HCT116 (cell line): ENCODE data around the gene ZDHHC4. TPM values are rescaled to one million over a fixed set of nuclear protein-coding genes. Genes with fewer than 3 reads are reported as not detected.

ENCODE experiments used
- ATAC-seq: fragments of 200-7000 bp; cut with Tn5 transposase; 2 replicates; pipeline ENCODE4 v1.9.1; 2020; ENCODE audit warnings: mild to moderate bottlenecking, moderate library complexity
- BruUV-seq: library from RNA; stranded (reverse); fragments of 400-500 nt; replicated peaks from 2 replicates; lab custom pipeline; 2021; lab: Mats Ljungman, UMichigan
- CTCF ChIA-PET: fragments of 300-600 bp; sonication (Branson Sonifier 250); formaldehyde crosslinking; loops from one replicate; lab custom pipeline; 2021; ENCODE audit warnings: antibody characterized with exemption; lab: Charles Lee
- POLR2A ChIA-PET: fragments of 300-600, 350-600 bp; sonication (Branson Sonifier 250); formaldehyde crosslinking; loops from one replicate; lab custom pipeline; 2021; ENCODE audit warnings: antibody characterized with exemption; lab: Charles Lee
- RAD21 ChIA-PET, 2 experiments: fragments of 300-600 bp; sonication (Branson Sonifier 250); formaldehyde crosslinking; loops; one replicate each; lab custom pipeline; 2023; ENCODE audit warnings: low total read pairs in 2 of 2; ENCODE audit not compliant: uncharacterized antibody in 2 of 2, unreplicated experiment in 2 of 2, low non-redundant PET in 1 of 2; lab: Charles Lee
- DNase-seq: peaks from one replicate; pipeline ENCODE4 v3.0.0-alpha.2; 2010; ENCODE audit warnings: low read depth, low spot score
- H2AFZ ChIP-seq: fragments of 200-600 bp; shearing (Covaris generic), sonication (generic); 2 replicates; pipeline ENCODE4 v1.6.1; 2017; ENCODE audit warnings: low read depth, mixed run types, mixed read lengths, antibody characterized with exemption, low read length; ENCODE audit not compliant: poor library complexity, severe bottlenecking
- H3K27ac ChIP-seq: 2 replicates; pipeline ENCODE4 v1.5.1; 2012; ENCODE audit warnings: low read depth, low read length
- H3K27me3 ChIP-seq: fragments of 200-600 bp; sonication (generic); 2 replicates; pipeline ENCODE4 v1.6.1; 2016; ENCODE audit warnings: mixed run types, low read length, mixed read lengths; ENCODE audit not compliant: insufficient read depth
- H3K36me3 ChIP-seq, 2 experiments: fragments of 200-500 bp in 1 of 2; fragments of 200-600 bp in 1 of 2; sonication (Bioruptor generic) in 1 of 2; sonication (generic) in 1 of 2; 2 replicates each; pipeline versions ENCODE4 v1.5.1 to v1.6.1; 2014 to 2016; ENCODE audit warnings: low read length in 2 of 2, inconsistent platforms in 1 of 2, mixed read lengths in 1 of 2, mixed run types in 1 of 2; ENCODE audit not compliant: insufficient read depth in 2 of 2, control insufficient read depth in 1 of 2
- H3K4me1 ChIP-seq, 2 experiments: fragments of 200-600 bp in 1 of 2; sonication (generic) in 1 of 2; 2 replicates each; pipeline versions ENCODE4 v1.5.1 to v1.6.1; 2012 to 2017; ENCODE audit warnings: low read length in 2 of 2, inconsistent platforms in 1 of 2, mild to moderate bottlenecking in 1 of 2, mixed read lengths in 1 of 2, mixed run types in 1 of 2, moderate library complexity in 1 of 2; ENCODE audit not compliant: insufficient read depth in 2 of 2, control insufficient read depth in 1 of 2
- H3K4me2 ChIP-seq: fragments of 200-600 bp; sonication (generic); 2 replicates; pipeline ENCODE4 v1.6.1; 2017; ENCODE audit warnings: mixed run types, low read length, mixed read lengths
- H3K4me3 ChIP-seq, 2 experiments: fragments of 200-600 bp in 1 of 2; sonication (generic) in 1 of 2; replicated peaks in 1 of 2; 2 replicates each; pipeline ENCODE4 v1.5.1; 2011 to 2016; ENCODE audit warnings: low read length in 2 of 2, control low read depth in 1 of 2, low read depth in 1 of 2, mild to moderate bottlenecking in 1 of 2, mixed read lengths in 1 of 2, mixed run types in 1 of 2
- H3K79me2 ChIP-seq: fragments of 200-600 bp; sonication (generic); 2 replicates; pipeline ENCODE4 v1.6.1; 2017; ENCODE audit warnings: mild to moderate bottlenecking, mixed run types, low read length, moderate library complexity, mixed read lengths; ENCODE audit not compliant: insufficient read depth
- H3K9ac ChIP-seq: fragments of 200-600 bp; sonication (generic); 2 replicates; pipeline ENCODE4 v1.6.1; 2016; ENCODE audit warnings: low read length, mixed read lengths
- H3K9me2 ChIP-seq: fragments of 200-600 bp; sonication (generic), shearing (Covaris generic); 2 replicates; pipeline ENCODE4 v1.6.1; 2017; ENCODE audit warnings: mixed run types, mild to moderate bottlenecking, moderate library complexity; ENCODE audit not compliant: insufficient read depth
- H3K9me3 ChIP-seq, 2 experiments: fragments of 200-500 bp in 1 of 2; fragments of 200-600 bp in 1 of 2; sonication (Bioruptor generic) in 1 of 2; sonication (generic) in 1 of 2; 2 replicates each; pipeline ENCODE4 v1.6.1; 2014 to 2017; ENCODE audit warnings: low read length in 2 of 2, mixed read lengths in 2 of 2, inconsistent platforms in 1 of 2, low read depth in 1 of 2, mild to moderate bottlenecking in 1 of 2, mixed run types in 1 of 2, moderate library complexity in 1 of 2; ENCODE audit not compliant: control insufficient read depth in 1 of 2, insufficient read depth in 1 of 2
- H4K20me1 ChIP-seq: fragments of 200-600 bp; sonication (generic), shearing (Covaris generic); 2 replicates; pipeline ENCODE4 v1.6.1; 2017; ENCODE audit warnings: mixed run types, mild to moderate bottlenecking, moderate library complexity; ENCODE audit not compliant: insufficient read depth
- ATF3 ChIP-seq: IDR thresholded peaks from 2 replicates; pipeline ENCODE4 v1.6.1; 2012
- CBX3 ChIP-seq: IDR thresholded peaks from 2 replicates; pipeline ENCODE4 v1.6.1; 2012; ENCODE audit warnings: low read depth
- CEBPB ChIP-seq: IDR thresholded peaks from 2 replicates; pipeline ENCODE4 v1.6.1; 2012; ENCODE audit warnings: low read depth
- CTCF ChIP-seq, 3 experiments: fragments of 200-600 bp in 1 of 3; sonication (generic) in 1 of 3; IDR thresholded peaks in 2 of 3; conservative IDR thresholded peaks in 1 of 3; 2 replicates each; pipeline ENCODE4 v1.5.1; 2012 to 2017; ENCODE audit warnings: low read depth in 2 of 3, low read length in 2 of 3, antibody characterized with exemption in 1 of 3, borderline replicate concordance in 1 of 3, control low read depth in 1 of 3, mild to moderate bottlenecking in 1 of 3, mixed read lengths in 1 of 3, mixed run types in 1 of 3, moderate library complexity in 1 of 3; ENCODE audit not compliant: insufficient read depth in 1 of 3
- EGR1 ChIP-seq: IDR thresholded peaks from 2 replicates; pipeline ENCODE4 v1.6.1; 2012; ENCODE audit warnings: low read depth
- EZH2 ChIP-seq: fragments of 200-600 bp; sonication (generic); IDR thresholded peaks from 2 replicates; pipeline ENCODE4 v1.6.1; 2017; ENCODE audit warnings: antibody characterized with exemption, mixed run types
- EZH2phosphoT487 ChIP-seq: fragments of 200-600 bp; IDR thresholded peaks from 2 replicates; pipeline ENCODE4 v1.6.1; 2018; ENCODE audit warnings: antibody characterized with exemption, borderline replicate concordance
- MAX ChIP-seq: IDR thresholded peaks from 2 replicates; pipeline ENCODE4 v1.6.1; 2012
- POLR2AphosphoS5 ChIP-seq: IDR thresholded peaks from 2 replicates; pipeline ENCODE4 v1.6.1; 2011; ENCODE audit warnings: mild to moderate bottlenecking, low read depth, low read length, moderate library complexity
- SIN3A ChIP-seq: IDR thresholded peaks from 2 replicates; pipeline ENCODE4 v1.6.1; 2012; ENCODE audit warnings: low read depth
- SP1 ChIP-seq: IDR thresholded peaks from 2 replicates; pipeline ENCODE4 v1.6.1; 2012; ENCODE audit warnings: low read depth
- SRF ChIP-seq: IDR thresholded peaks from 2 replicates; pipeline ENCODE4 v1.6.1; 2012; ENCODE audit warnings: low read depth
- TCF7L2 ChIP-seq: IDR thresholded peaks from 2 replicates; pipeline ENCODE4 v1.7.0; 2011; ENCODE audit warnings: borderline replicate concordance, inconsistent platforms; ENCODE audit not compliant: insufficient read depth, insufficient read length; ENCODE audit errors: extremely low read depth
- YY1 ChIP-seq: IDR thresholded peaks from 2 replicates; pipeline ENCODE4 v1.6.1; 2011; ENCODE audit warnings: low read length, low read depth, moderate library complexity, mild to moderate bottlenecking; ENCODE audit not compliant: insufficient replicate concordance; ENCODE audit errors: extremely low read depth
- ZBTB33 ChIP-seq: IDR thresholded peaks from 2 replicates; pipeline ENCODE4 v1.6.1; 2011; ENCODE audit warnings: mild to moderate bottlenecking, low read length, moderate library complexity; ENCODE audit not compliant: insufficient replicate concordance; ENCODE audit errors: extremely low read depth
- ZFX ChIP-seq: fragments of 450-650 bp; IDR thresholded peaks from 2 replicates; pipeline ENCODE4 v1.6.1; 2017
- ZNF274 ChIP-seq: fragments of 200-500 bp; sonication (Bioruptor generic); IDR thresholded peaks from 2 replicates; pipeline ENCODE4 v1.6.1; 2014; ENCODE audit warnings: mild to moderate bottlenecking, low read depth, low read length, inconsistent platforms
- intact Hi-C: fragments of 100-400 bp; cut with micrococcal nuclease; formaldehyde crosslinking; loops from 2 replicates; pipeline ENCODE4 v1.10.0; 2022
- total RNA-seq: library from RNA; stranded (reverse); gene quantifications from one replicate; pipeline ENCODE4 v1.2.1, GENCODE V29; 2021; ENCODE audit not compliant: unreplicated experiment

ZDHHC4 gene
- total RNA-seq, 1 experiment from 2014 or later: 59.3 TPM

GRCh38 chr7:6608794-6609193 lies 31.5 kb downstream of the ZDHHC4 start:
- H3K9me2 ChIP-seq: no peaks in the 10 kb centered on the region
- DNase-seq: no peak
- H2AFZ ChIP-seq: no peak overlapping the region
- intact Hi-C loops: no loop called here
- no peaks in the 10 kb centered on the region for H3K4me1 ChIP-seq
- CTCF ChIA-PET: no interaction called here
- H3K4me3 ChIP-seq: no peak overlapping the region
- RAD21 ChIA-PET: no interaction called here
- no peak for ATAC-seq
- no peaks in the 10 kb centered on the region for H3K9me3 ChIP-seq
- no TSS peak for BruUV-seq
- H3K4me2 ChIP-seq: no peak overlapping the region
- H3K27ac ChIP-seq: no peak overlapping the region
- no peaks in the 10 kb centered on the region for H4K20me1 ChIP-seq
- TF ChIP-seq MAX (no peak), YY1 (no peak), SRF (no peak), TCF7L2 (no peak), POLR2AphosphoS5 (no peak), ATF3 (no peak), CEBPB (no peak), CBX3 (no peak), ZFX (no peak)
- POLR2A ChIA-PET: no interaction called here
- no peaks in the 10 kb centered on the region for H3K79me2 ChIP-seq
- H3K9ac ChIP-seq: no peak overlapping the region
- no peaks in the 10 kb centered on the region for H3K27me3 ChIP-seq
- 0 out of 4 replicates have a peak, but pooled peaks cover under 1 to 5% of the 10 kb centered on the region in 2 experiments for H3K36me3 ChIP-seq

GRCh38 chr7:6612819-6613218 lies 35.6 kb downstream of the ZDHHC4 start:
- no peak overlapping the region for H3K9ac ChIP-seq
- H3K79me2 ChIP-seq: no peaks in the 10 kb centered on the region
- H3K4me3 ChIP-seq: no peak overlapping the region
- ChIA-PET RAD21 (no interaction called here), CTCF (interaction anchor here (0.9 kb wide), 1 partner anchor 23 kb away, joined by 4 read pairs; the partner anchor contains the start of gene INTS15), POLR2A (no interaction called here)
- H2AFZ ChIP-seq: no peak overlapping the region
- H3K27ac ChIP-seq: no peak overlapping the region
- ATAC-seq (no peak), DNase-seq (no peak)
- H3K9me2 ChIP-seq: no peaks in the 10 kb centered on the region
- BruUV-seq: no TSS peak
- no peaks in the 10 kb centered on the region for H3K27me3 ChIP-seq
- H3K9me3 ChIP-seq: no peaks in the 10 kb centered on the region
- intact Hi-C loops: no loop called here
- 0 out of 4 replicates have a peak, but pooled peaks cover 0 to 5% of the 10 kb centered on the region in 2 experiments for H3K36me3 ChIP-seq
- no peak overlapping the region for H3K4me2 ChIP-seq
- H4K20me1 ChIP-seq: no peaks in the 10 kb centered on the region
- no peaks in the 10 kb centered on the region for H3K4me1 ChIP-seq
- TF ChIP-seq EGR1 (no peak), MAX (no peak), ZBTB33 (no peak), ZNF274 (no peak), EZH2phosphoT487 (no peak), POLR2AphosphoS5 (no peak), YY1 (no peak), EZH2 (no peak), SP1 (no peak), CTCF (IDR thresholded peaks at IDR 0.05 in 2 of 3, conservative IDR thresholded peaks at IDR 0.05 in 1 of 3; ENCODE audit: borderline replicate concordance in 1 of 3, insufficient read depth in 1 of 3, low read depth in 2 of 3, low read length in 2 of 3) (no peak), SIN3A (no peak)
